K562 (cell line): ENCODE data around the gene RRAGD. TPM values are rescaled to one million over a fixed set of nuclear protein-coding genes. Genes with fewer than 3 reads are reported as not detected.

Experiments
- ATAC-seq: fragments of 200-7000 bp; cut with Tn5 transposase; 3 replicates; pipeline ENCODE4 v1.9.1; 2020; ENCODE audit warnings: moderate library complexity
- BruUV-seq: library from RNA; stranded (reverse); fragments of 400-500 nt; replicated peaks from 2 replicates; lab custom pipeline; 2021; lab: Mats Ljungman, UMichigan
- CTCF ChIA-PET: fragments of 300-600 bp; formaldehyde crosslinking; extraction: SDS; loops from one replicate; lab custom pipeline; 2021; ENCODE audit warnings: low intra/inter-chr PET ratio; lab: Yijun Ruan, JAX
- POLR2A ChIA-PET: fragments of 300-600, 350-650 bp; sonication (Branson Sonifier 250); formaldehyde crosslinking; extraction: SDS; loops from one replicate; lab custom pipeline; 2021; ENCODE audit warnings: antibody characterized with exemption, inconsistent platforms; lab: Yijun Ruan, JAX
- DNase-seq, 4 experiments: peaks; one replicate each; pipeline versions ENCODE4 v3.0.0 to v3.0.0-alpha.2; 2011 to 2018; ENCODE audit warnings: low spot score in 3 of 4, mixed read lengths in 3 of 4; ENCODE audit errors: extremely low read depth in 1 of 4
- FAIRE-seq: peaks from 2 replicates; lab custom pipeline; 2011; peaks lifted over from hg19 to GRCh38; lab: Jason Lieb, UNC
- H2AFZ ChIP-seq: 2 replicates; pipeline ENCODE4 v1.6.0; 2011; ENCODE audit warnings: low read depth, low read length, control low read depth, inconsistent platforms
- H3K27ac ChIP-seq: fragments of 200-600 bp; 3 replicates; pipeline ENCODE4 v1.8.0; 2011; ENCODE audit warnings: low read depth, mild to moderate bottlenecking, control low read depth, inconsistent platforms, low read length, moderate library complexity, mixed read lengths; ENCODE audit errors: extremely low read depth
- H3K27me3 ChIP-seq, 2 experiments: fragments of 300-600 bp in 1 of 2; 2 replicates in 1 of 2; 3 replicates in 1 of 2; pipeline versions ENCODE4 v1.6.0 to v1.8.0; 2011; ENCODE audit warnings: inconsistent platforms in 2 of 2, low read length in 2 of 2, mild to moderate bottlenecking in 1 of 2, mixed read lengths in 1 of 2, moderate library complexity in 1 of 2; ENCODE audit not compliant: control insufficient read depth in 2 of 2, insufficient read depth in 2 of 2
- H3K36me3 ChIP-seq: fragments of 300-600 bp; 3 replicates; pipeline ENCODE4 v1.8.0; 2011; ENCODE audit warnings: mild to moderate bottlenecking, low read length, inconsistent platforms; ENCODE audit not compliant: control insufficient read depth, insufficient read depth
- H3K4me1 ChIP-seq, 2 experiments: fragments of 200-600 bp in 1 of 2; replicated peaks in 1 of 2; 2 replicates in 1 of 2; 3 replicates in 1 of 2; pipeline versions ENCODE4 v1.5.1 to v1.8.0; 2011; ENCODE audit warnings: inconsistent platforms in 2 of 2, low read length in 2 of 2, mild to moderate bottlenecking in 1 of 2, mixed read lengths in 1 of 2, moderate library complexity in 1 of 2; ENCODE audit not compliant: control insufficient read depth in 2 of 2, insufficient read depth in 2 of 2
- H3K4me2 ChIP-seq: 2 replicates; pipeline ENCODE4 v1.6.1; 2011; ENCODE audit warnings: low read length, control low read depth, inconsistent platforms, mixed read lengths; ENCODE audit not compliant: insufficient read depth
- H3K4me3 ChIP-seq: fragments of 200-600 bp; sonication (generic), shearing (Covaris generic); 2 replicates; pipeline ENCODE4 v1.5.1; 2016; ENCODE audit warnings: control low read depth, inconsistent platforms
- H3K79me2 ChIP-seq: fragments of 200-600 bp; 3 replicates; pipeline ENCODE4 v1.8.0; 2011; ENCODE audit warnings: low read length, inconsistent platforms; ENCODE audit not compliant: control insufficient read depth, insufficient read depth
- H3K9ac ChIP-seq, 2 experiments: 2 replicates each; pipeline versions ENCODE4 v1.6.0 to v1.6.1; 2011; ENCODE audit warnings: low read depth in 2 of 2, low read length in 2 of 2, control low read depth in 1 of 2, inconsistent platforms in 1 of 2, mild to moderate bottlenecking in 1 of 2, mixed read lengths in 1 of 2; ENCODE audit not compliant: insufficient read depth in 1 of 2
- H3K9me1 ChIP-seq: one replicate; pipeline ENCODE4 v1.6.0; 2011; ENCODE audit warnings: inconsistent platforms, mild to moderate bottlenecking, low read length, moderate library complexity; ENCODE audit not compliant: control insufficient read depth, insufficient read depth
- H3K9me3 ChIP-seq: replicated peaks from 2 replicates; pipeline ENCODE4 v1.5.1; 2011; ENCODE audit warnings: low read depth, low read length, inconsistent platforms; ENCODE audit not compliant: control insufficient read depth, insufficient read depth
- H4K20me1 ChIP-seq: replicated peaks from 2 replicates; pipeline ENCODE4 v1.6.1; 2011; ENCODE audit warnings: low read length, inconsistent platforms, mixed read lengths; ENCODE audit not compliant: control insufficient read depth, insufficient read depth
- ARID2 ChIP-seq: fragments of 450-650 bp; IDR thresholded peaks from 2 replicates; pipeline ENCODE4 v1.6.1; 2017; ENCODE audit warnings: antibody characterized with exemption, mild to moderate bottlenecking
- ARID3B ChIP-seq: fragments of 250-450 bp; sonication (Bioruptor Pico); IDR thresholded peaks from 2 replicates; pipeline ENCODE4 v1.4.0; 2020; ENCODE audit warnings: borderline replicate concordance
- CSDE1 ChIP-seq, 2 experiments: fragments of 450-650 bp; IDR thresholded peaks; 2 replicates each; pipeline ENCODE4 v1.6.1; 2016; ENCODE audit warnings: mild to moderate bottlenecking in 1 of 2
- E2F6 ChIP-seq, 2 experiments: IDR thresholded peaks; 2 replicates each; pipeline ENCODE4 v1.6.1; 2011; ENCODE audit warnings: borderline replicate concordance in 1 of 2, control low read depth in 1 of 2, low read depth in 1 of 2, low read length in 1 of 2, mild to moderate bottlenecking in 1 of 2, mixed read lengths in 1 of 2, moderate library complexity in 1 of 2; ENCODE audit not compliant: insufficient read depth in 1 of 2, insufficient read length in 1 of 2, poor library complexity in 1 of 2, severe bottlenecking in 1 of 2; ENCODE audit errors: extremely low read depth in 1 of 2
- KAT8 ChIP-seq: fragments of 450-650 bp; IDR thresholded peaks from 2 replicates; pipeline ENCODE4 v1.6.1; 2016; ENCODE audit warnings: low read depth, mild to moderate bottlenecking
- MTA1 ChIP-seq: fragments of 450-650 bp; IDR thresholded peaks from 2 replicates; pipeline ENCODE4 v1.6.1; 2017; ENCODE audit warnings: borderline replicate concordance
- NCOA4 ChIP-seq: fragments of 450-650 bp; IDR thresholded peaks from 2 replicates; pipeline ENCODE4 v1.6.1; 2018; ENCODE audit warnings: mild to moderate bottlenecking; ENCODE audit not compliant: partially characterized antibody
- POLR3A ChIP-seq: IDR thresholded peaks from 2 replicates; pipeline ENCODE4 v1.6.1; 2011; ENCODE audit warnings: borderline replicate concordance, mild to moderate bottlenecking, moderate library complexity; ENCODE audit not compliant: insufficient read length, insufficient read depth; ENCODE audit errors: extremely low read depth
- TCF7L2 ChIP-seq: fragments of 150-350 bp; IDR thresholded peaks from 2 replicates; pipeline ENCODE4 v1.6.1; 2016; ENCODE audit warnings: low read depth, mild to moderate bottlenecking, low read length, moderate library complexity
- ZBTB43 ChIP-seq: sonication (generic); formaldehyde crosslinking; IDR thresholded peaks from 2 replicates; pipeline ENCODE4 v1.8.0; 2023; ENCODE audit warnings: mild to moderate bottlenecking, missing genetic modification reagents
- ZBTB8A ChIP-seq: fragments of 450-650 bp; IDR thresholded peaks from 2 replicates; pipeline ENCODE4 v1.6.1; 2018; ENCODE audit warnings: mild to moderate bottlenecking, moderate library complexity; ENCODE audit not compliant: partially characterized antibody
- ZNF143 ChIP-seq: sonication (generic); formaldehyde crosslinking; IDR thresholded peaks from 2 replicates; pipeline ENCODE4 v1.9.0; 2022; ENCODE audit warnings: mild to moderate bottlenecking, missing genetic modification reagents
- ZNF354B ChIP-seq: fragments of 250-450 bp; sonication (Bioruptor Pico); IDR thresholded peaks from 2 replicates; pipeline ENCODE4 v1.4.0; 2020
- ZNF764 ChIP-seq: fragments of 250-450 bp; sonication (Bioruptor Pico); IDR thresholded peaks from 2 replicates; pipeline ENCODE4 v1.4.0; 2020; ENCODE audit warnings: low read depth, mild to moderate bottlenecking, moderate library complexity
- WGBS: fragments of 100-300 bp; shearing (Covaris generic); methylation state at CpG from one replicate; pipeline ENCODE4 v1.1.6; 2016; ENCODE audit warnings: low coverage, mixed read lengths; ENCODE audit not compliant: insufficient coverage; ENCODE audit errors: missing lambda C conversion rate; 5-methylcytosine and 5-hydroxymethylcytosine counted together
- in situ Hi-C: fragments of 300-500 bp; cut with MboI; formaldehyde crosslinking; loops from 4 replicates; pipeline ENCODE4 v1.15.0; 2018; ENCODE audit warnings: inconsistent platforms, mixed read lengths
- intact Hi-C: fragments of 100-400 bp; cut with micrococcal nuclease; formaldehyde crosslinking; loops from 2 replicates; pipeline ENCODE4 v1.14.2; 2022
- polyA plus RNA-seq, 8 experiments: library from polyadenylated mRNA; depleted of rRNA in 4 of 8; stranded (reverse) in 5 of 8; unstranded in 3 of 8; fragments of >200 nt; fragmentation: Nextera tagmentation in 2 of 8; fragmentation: Illumina TruSeq in 1 of 8; extraction: Ambion mirVana in 2 of 8; extraction: Trizol in 1 of 8; gene quantifications; 2 replicates each; pipeline versions ENCODE4 v1.2.1 to v1.2.3, GENCODE V29; 2011 to 2014; ENCODE audit warnings: inconsistent platforms in 1 of 8, missing spikeins in 1 of 8
- total RNA-seq, 7 experiments: library from RNA; depleted of rRNA in 6 of 7; stranded (reverse); fragments of >200 nt in 6 of 7; fragmentation: Illumina TruSeq in 2 of 7; extraction: Trizol in 2 of 7; gene quantifications; 2 replicates each; pipeline versions ENCODE4 v1.2.1 to v1.2.3, GENCODE V29; 2011 to 2021; ENCODE audit warnings: low replicate concordance in 1 of 7

Gene RRAGD
- total and polyA plus RNA-seq, 9 of the 15 experiments (the other 6 are each of a cell fraction or from before 2014, with no cell fraction given), result 0.03 to 0.07 (median 0.04) TPM; not detected in 6

- TF ChIP-seq ZNF354B (CRISPR knock-in tag) (peak; percentile 69), ZNF764 (CRISPR knock-in tag) (no peak), CSDE1 (IDR thresholded peaks at IDR 0.05) (no peak)
- TF ChIP-seq, all 486 proteins: peak for 2
These were observed 87.8 kb downstream of the RRAGD start (continued) for GRCh38 chr6:89324304-89324703.

- H3K9ac ChIP-seq, result no peak overlapping the region
- H3K79me2 ChIP-seq, result no peaks in the 10 kb centered on the region
- no peaks in the 10 kb centered on the region for H3K9me1 ChIP-seq
- no TSS peak for BruUV-seq
- peaks cover 8% of the 10 kb centered on the region for H3K9me3 ChIP-seq
- in situ Hi-C loops, result no loop called here
- ATAC-seq (no peak), FAIRE-seq (no peak), DNase-seq (no peak)
- no peak overlapping the region for H3K4me3 ChIP-seq
- no peak overlapping the region for H3K27ac ChIP-seq
- H3K27me3 ChIP-seq, result no peaks in the 10 kb centered on the region
- WGBS, result 67% methylated on average over 3 of the region's 3 CpGs
- intact Hi-C loops, result no loop called here
- H3K4me1 ChIP-seq, result peaks cover 0 to 9% of the 10 kb centered on the region in 2 experiments; a peak in 3 of 5 replicates
- ChIA-PET CTCF (no interaction called here), POLR2A (interaction anchor here (0.7 to 1.1 kb wide), 2 partner anchors 18 to 33 kb away, joined by 3 to 4 read pairs; no protein-coding TSS in a partner anchor)
- H2AFZ ChIP-seq, result no peak overlapping the region
- H4K20me1 ChIP-seq, result no peaks in the 10 kb centered on the region
- 0 out of 3 replicates have a peak, but pooled peaks cover 6% of the 10 kb centered on the region for H3K36me3 ChIP-seq
- no peak overlapping the region for H3K4me2 ChIP-seq
- TF ChIP-seq ZNF143 (CRISPR knock-in tag) (no peak), ARID2 (no peak), MTA1 (no peak), E2F6 (IDR thresholded peaks at IDR 0.05; ENCODE audit: borderline replicate concordance in 1 of 2, extremely low read depth in 1 of 2, insufficient read depth in 1 of 2, insufficient read length in 1 of 2, low read depth in 1 of 2, low read length in 1 of 2, poor library complexity in 1 of 2, severe bottlenecking in 1 of 2) (no peak), ZBTB8A (no peak), KAT8 (no peak), POLR3A (no peak), ZBTB43 (CRISPR knock-in tag) (no peak), NCOA4 (no peak), ARID3B (CRISPR knock-in tag) (no peak), TCF7L2 (no peak)
These were observed 88.5 kb downstream of the RRAGD start for GRCh38 chr6:89323511-89323971.
